OCI-LY7 (cell line): ENCODE data around the gene SCLY. TPM values are rescaled to one million over a fixed set of nuclear protein-coding genes. Genes with fewer than 3 reads are reported as not detected.

Source experiments
- BruUV-seq: library from RNA; stranded (reverse); fragments of 400-500 nt; replicated peaks from 2 replicates; lab custom pipeline; 2021; lab: Mats Ljungman, UMichigan
- CTCF ChIA-PET: fragments of 300-600 bp; sonication (Branson Sonifier 250); formaldehyde crosslinking; loops from one replicate; lab custom pipeline; 2022; ENCODE audit warnings: antibody characterized with exemption; ENCODE audit not compliant: unreplicated experiment; lab: Charles Lee
- POLR2A ChIA-PET: fragments of 300-600 bp; sonication (Branson Sonifier 250); formaldehyde crosslinking; loops from one replicate; lab custom pipeline; 2022; ENCODE audit warnings: antibody characterized with exemption; lab: Charles Lee
- DNase-seq: peaks from one replicate; pipeline ENCODE4 v3.0.0-alpha.2; 2015; ENCODE audit warnings: low spot score
- H2AFZ ChIP-seq: fragments of 200-600 bp; sonication (generic), shearing (Covaris generic); 2 replicates; pipeline ENCODE4 v1.6.1; 2014; ENCODE audit warnings: mild to moderate bottlenecking, antibody characterized with exemption, low read length, moderate library complexity
- H3K27ac ChIP-seq: fragments of 200-600 bp; sonication (generic); 2 replicates; pipeline ENCODE4 v1.5.1; 2014; ENCODE audit warnings: mixed run types, low read depth, mild to moderate bottlenecking, moderate library complexity, low read length, inconsistent platforms; ENCODE audit not compliant: poor library complexity, severe bottlenecking
- H3K36me3 ChIP-seq: fragments of 200-600 bp; sonication (generic); 2 replicates; pipeline ENCODE4 v1.6.1; 2014; ENCODE audit warnings: mild to moderate bottlenecking, antibody characterized with exemption, low read length, moderate library complexity, mixed read lengths; ENCODE audit not compliant: insufficient read depth
- H3K4me1 ChIP-seq: fragments of 200-600 bp; sonication (generic); 2 replicates; pipeline ENCODE4 v1.5.1; 2014; ENCODE audit warnings: mild to moderate bottlenecking, low read length; ENCODE audit not compliant: insufficient read depth, poor library complexity, severe bottlenecking
- H3K4me2 ChIP-seq: fragments of 200-600 bp; sonication (generic); 2 replicates; pipeline ENCODE4 v1.6.1; 2014; ENCODE audit warnings: mild to moderate bottlenecking, low read length
- H3K4me3 ChIP-seq: fragments of 200-600 bp; sonication (generic); 2 replicates; pipeline ENCODE4 v1.5.1; 2014; ENCODE audit warnings: mild to moderate bottlenecking, low read depth, low read length; ENCODE audit not compliant: poor library complexity, severe bottlenecking
- H3K79me2 ChIP-seq: fragments of 200-600 bp; sonication (generic); 2 replicates; pipeline ENCODE4 v1.6.1; 2016; ENCODE audit warnings: low read depth, mild to moderate bottlenecking, low read length, moderate library complexity, mixed read lengths; ENCODE audit not compliant: insufficient read depth
- H3K9me2 ChIP-seq: fragments of 200-600 bp; sonication (generic); 2 replicates; pipeline ENCODE4 v1.6.1; 2016; ENCODE audit warnings: mild to moderate bottlenecking, low read length, mixed read lengths; ENCODE audit not compliant: insufficient read depth
- H3K9me3 ChIP-seq: fragments of 200-600 bp; sonication (generic); 2 replicates; pipeline ENCODE4 v1.6.1; 2014; ENCODE audit warnings: mild to moderate bottlenecking, mixed run types, low read length, mixed read lengths
- H4K20me1 ChIP-seq: fragments of 200-600 bp; sonication (generic); 2 replicates; pipeline ENCODE4 v1.6.1; 2014; ENCODE audit warnings: mild to moderate bottlenecking, antibody characterized with exemption, low read length, moderate library complexity, mixed read lengths; ENCODE audit not compliant: insufficient read depth
- CTCF ChIP-seq: fragments of 200-600 bp; sonication (generic); conservative IDR thresholded peaks from 2 replicates; pipeline ENCODE4 v1.5.1; 2014; ENCODE audit warnings: mild to moderate bottlenecking, antibody characterized with exemption, low read length, moderate library complexity, mixed read lengths
- EZH2phosphoT487 ChIP-seq: fragments of 200-600 bp; sonication (generic); IDR thresholded peaks from 2 replicates; pipeline ENCODE4 v1.6.1; 2018; ENCODE audit warnings: low read depth, borderline replicate concordance, mild to moderate bottlenecking, mixed run types, antibody characterized with exemption, low read length, moderate library complexity, mixed read lengths
- intact Hi-C: fragments of 100-400 bp; cut with micrococcal nuclease; formaldehyde crosslinking; loops from one replicate; pipeline ENCODE4 v1.10.0; 2022; ENCODE audit not compliant: unreplicated experiment
- total RNA-seq, 2 experiments: library from RNA; depleted of rRNA in 1 of 2; stranded (reverse); fragments of >200 nt in 1 of 2; shearing (Covaris generic) in 1 of 2; gene quantifications; 2 replicates each; pipeline ENCODE4 v1.2.3, GENCODE V29; 2014 to 2022

SCLY gene
- total RNA-seq, 2 experiments from 2014 or later: 29.9 to 41.7 TPM

- intact Hi-C loops: no loop called here
- Histone ChIP-seq H3K36me3 (peaks cover 56% of the 10 kb centered on the region), H3K4me1 (no peaks in the 10 kb centered on the region), H3K9me3 (peaks cover 9% of the 10 kb centered on the region; the same call in 1 of the 2 replicates), H3K9me2 (no peaks in the 10 kb centered on the region), H2AFZ (no peak overlapping the region), H3K4me3 (no peak overlapping the region), H4K20me1 (no peaks in the 10 kb centered on the region), H3K27ac (no peak overlapping the region), H3K4me2 (no peak overlapping the region), H3K79me2 (no peaks in the 10 kb centered on the region)
- no TSS peak for BruUV-seq
- ChIA-PET POLR2A (no interaction called here), CTCF (no interaction called here)
- no peak for TF ChIP-seq EZH2phosphoT487
- DNase-seq: no peak
Observed at GRCh38 chr2:238080518-238080917, 19.7 kb downstream of the SCLY start.

- intact Hi-C loops: no loop called here
- BruUV-seq: no TSS peak
- no peak for TF ChIP-seq CTCF
- no peak for TF ChIP-seq EZH2phosphoT487
- Histone ChIP-seq H3K4me3 (no peak overlapping the region), H3K27ac (no peak overlapping the region), H3K79me2 (no peaks in the 10 kb centered on the region), H3K9me2 (no peaks in the 10 kb centered on the region), H3K36me3 (peaks cover 54% of the 10 kb centered on the region), H3K4me2 (no peak overlapping the region), H3K4me1 (no peaks in the 10 kb centered on the region), H4K20me1 (no peaks in the 10 kb centered on the region), H3K9me3 (peaks cover 9% of the 10 kb centered on the region; the same call in 1 of the 2 replicates), H2AFZ (no peak overlapping the region)
- ChIA-PET CTCF (no interaction called here), POLR2A (no interaction called here)
- no peak for DNase-seq
Observed at GRCh38 chr2:238081150-238081549, 20.3 kb downstream of the SCLY start.

- Histone ChIP-seq H3K4me1 (no peaks in the 10 kb centered on the region), H3K36me3 (peaks cover 54% of the 10 kb centered on the region), H2AFZ (no peak overlapping the region), H4K20me1 (no peaks in the 10 kb centered on the region), H3K4me3 (no peak overlapping the region), H3K79me2 (no peaks in the 10 kb centered on the region), H3K4me2 (no peak overlapping the region), H3K9me2 (no peaks in the 10 kb centered on the region), H3K9me3 (peaks cover 9% of the 10 kb centered on the region; the same call in 1 of the 2 replicates), H3K27ac (no peak overlapping the region)
- ChIA-PET CTCF (no interaction called here), POLR2A (no interaction called here)
- no TSS peak for BruUV-seq
- TF ChIP-seq CTCF (no peak), EZH2phosphoT487 (no peak)
- intact Hi-C loops: no loop called here
- no peak for DNase-seq
Observed at GRCh38 chr2:238081561-238081960, 20.8 kb downstream of the SCLY start.
